HG03159 (cell line): ENCODE data around the gene RBM28.
A peak's percentile ranks its signal among the peaks of the same experiment; 100 is the strongest.

Experiments used
- ATAC-seq: cut with Tn5 transposase; IDR thresholded peaks from one replicate; pipeline ENCODE4 v1.9.1; 2021; ENCODE audit warnings: mild to moderate bottlenecking, moderate library complexity; ENCODE audit not compliant: unreplicated experiment

RBM28 gene

DNA sequence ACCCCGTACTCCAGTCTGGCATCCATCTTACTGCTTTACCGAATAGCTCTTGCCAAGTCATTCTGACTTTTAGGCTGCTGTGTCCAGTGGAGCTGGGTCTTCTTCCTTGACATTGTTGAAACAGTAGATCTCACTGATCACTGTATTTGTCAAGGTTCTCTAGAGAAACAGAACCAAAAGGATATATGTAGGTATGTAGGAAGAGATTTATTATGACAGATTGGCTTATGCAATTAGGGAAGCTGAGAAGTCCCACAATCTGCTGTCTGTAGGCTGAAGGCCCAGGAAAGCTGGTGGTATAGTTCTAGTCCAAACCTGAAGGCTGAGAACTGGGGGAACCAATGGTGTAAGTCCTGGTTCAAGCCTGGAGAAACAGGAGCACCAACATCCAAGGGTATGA lies 29.9 kb upstream of the RBM28 start:
- no peak for ATAC-seq

DNA sequence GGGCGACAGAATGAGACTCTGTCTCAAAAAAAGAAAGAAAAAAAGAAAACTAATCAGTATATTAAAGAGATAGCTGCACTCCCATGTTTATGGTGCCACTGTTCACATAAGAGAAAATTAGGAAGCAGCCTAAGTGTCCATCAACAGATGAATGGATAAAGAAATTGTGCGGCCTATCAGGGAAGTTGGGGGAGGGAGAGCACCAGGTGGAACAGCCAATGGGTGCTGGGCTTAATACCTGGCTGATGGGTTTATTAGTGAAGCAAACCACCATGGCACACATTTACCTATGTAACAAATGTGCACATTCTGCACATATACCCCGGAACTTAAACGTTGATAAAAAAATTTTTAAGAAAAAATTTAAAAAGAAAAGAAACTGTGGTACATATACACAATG lies 26.8 kb upstream of the RBM28 start:
- ATAC-seq, result no peak

DNA sequence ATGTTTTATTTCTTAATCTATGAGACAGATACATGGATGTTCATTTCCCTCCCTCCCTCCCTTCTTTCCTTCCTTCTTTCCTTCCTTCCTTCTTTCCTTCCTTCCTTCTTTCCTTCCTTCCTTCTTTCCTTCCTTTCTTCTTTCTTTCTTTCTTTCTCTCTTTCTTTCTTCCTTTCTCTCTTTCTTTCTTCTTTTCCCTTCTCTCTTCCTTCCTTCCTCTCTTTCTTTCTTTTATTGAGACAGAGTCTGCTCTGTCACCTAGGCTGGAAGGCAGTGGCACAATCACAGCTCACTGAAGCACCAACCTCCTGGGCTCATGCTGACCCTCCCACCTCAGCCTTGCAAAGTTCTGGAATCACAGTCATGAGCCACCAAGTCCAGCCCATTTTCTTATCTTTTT lies 23.3 kb upstream of the RBM28 start:
- ATAC-seq, result no peak

DNA sequence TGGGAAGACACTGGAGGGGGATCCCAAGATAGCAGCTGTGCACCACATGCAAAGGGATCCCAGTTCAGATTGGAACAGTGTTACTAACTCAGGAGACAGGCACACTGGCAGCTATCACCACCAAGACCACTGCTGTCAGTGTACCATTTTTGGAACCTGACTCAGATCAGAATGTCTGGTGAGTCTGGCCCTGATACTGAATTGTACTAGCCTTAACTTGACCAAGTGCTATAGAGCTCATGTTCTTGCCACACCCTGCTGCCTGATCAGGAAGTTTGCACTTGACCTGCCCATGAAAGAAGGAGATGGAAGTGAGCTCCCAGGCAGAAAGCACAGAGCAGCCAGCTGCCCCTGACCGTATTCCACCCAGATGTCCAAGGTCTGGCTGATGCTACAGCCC lies 22.6 kb upstream of the RBM28 start:
- ATAC-seq, result no peak

DNA sequence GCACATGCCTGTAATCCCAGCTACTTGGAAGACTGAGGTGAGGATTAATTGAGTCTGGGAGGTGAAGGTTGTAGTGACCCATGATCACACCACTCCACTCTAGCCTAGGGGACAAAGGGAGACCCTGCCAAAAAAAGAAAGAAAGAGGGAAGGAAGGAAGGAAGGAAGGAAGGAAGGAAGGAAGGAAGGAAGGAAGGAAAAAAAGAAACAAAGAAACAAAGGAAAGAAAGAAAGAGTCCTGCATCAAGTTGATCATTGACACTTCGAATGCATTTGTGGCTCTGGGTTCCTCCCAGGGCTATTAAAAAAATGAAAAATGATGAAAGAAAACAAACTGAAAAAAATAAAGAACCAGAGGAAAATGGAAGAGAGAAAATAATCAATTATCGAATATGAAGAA lies 21.7 kb upstream of the RBM28 start:
- no peak for ATAC-seq

- no peak for ATAC-seq
Observed at GRCh38 chr7:128364166-128364870, 20.6 kb upstream of the RBM28 start.

DNA sequence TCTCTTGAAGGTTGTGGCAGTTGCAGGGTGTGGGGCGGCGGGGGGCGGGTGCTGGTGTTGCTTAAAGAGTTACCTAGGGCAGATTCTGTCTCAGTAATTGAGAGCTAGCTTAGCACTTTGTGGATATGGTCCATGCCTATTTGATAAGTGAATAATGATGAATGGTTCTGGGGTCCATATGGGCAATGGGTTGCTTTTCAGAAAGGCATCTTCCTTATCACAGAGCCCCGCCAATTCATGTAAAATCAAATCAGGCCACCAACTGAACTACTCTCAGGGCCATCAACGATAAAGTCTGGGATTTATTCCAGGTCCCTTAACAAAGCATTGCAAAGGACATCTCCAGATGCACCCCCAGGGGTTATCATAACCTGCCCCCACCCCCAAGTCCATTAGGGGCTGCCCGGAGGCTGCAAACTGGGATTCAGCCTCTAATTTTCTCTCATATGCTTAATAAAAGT lies 19.6 kb upstream of the RBM28 start:
- no peak for ATAC-seq

- no peak for ATAC-seq
Observed at GRCh38 chr7:128362670-128363069, 19.0 kb upstream of the RBM28 start.

DNA sequence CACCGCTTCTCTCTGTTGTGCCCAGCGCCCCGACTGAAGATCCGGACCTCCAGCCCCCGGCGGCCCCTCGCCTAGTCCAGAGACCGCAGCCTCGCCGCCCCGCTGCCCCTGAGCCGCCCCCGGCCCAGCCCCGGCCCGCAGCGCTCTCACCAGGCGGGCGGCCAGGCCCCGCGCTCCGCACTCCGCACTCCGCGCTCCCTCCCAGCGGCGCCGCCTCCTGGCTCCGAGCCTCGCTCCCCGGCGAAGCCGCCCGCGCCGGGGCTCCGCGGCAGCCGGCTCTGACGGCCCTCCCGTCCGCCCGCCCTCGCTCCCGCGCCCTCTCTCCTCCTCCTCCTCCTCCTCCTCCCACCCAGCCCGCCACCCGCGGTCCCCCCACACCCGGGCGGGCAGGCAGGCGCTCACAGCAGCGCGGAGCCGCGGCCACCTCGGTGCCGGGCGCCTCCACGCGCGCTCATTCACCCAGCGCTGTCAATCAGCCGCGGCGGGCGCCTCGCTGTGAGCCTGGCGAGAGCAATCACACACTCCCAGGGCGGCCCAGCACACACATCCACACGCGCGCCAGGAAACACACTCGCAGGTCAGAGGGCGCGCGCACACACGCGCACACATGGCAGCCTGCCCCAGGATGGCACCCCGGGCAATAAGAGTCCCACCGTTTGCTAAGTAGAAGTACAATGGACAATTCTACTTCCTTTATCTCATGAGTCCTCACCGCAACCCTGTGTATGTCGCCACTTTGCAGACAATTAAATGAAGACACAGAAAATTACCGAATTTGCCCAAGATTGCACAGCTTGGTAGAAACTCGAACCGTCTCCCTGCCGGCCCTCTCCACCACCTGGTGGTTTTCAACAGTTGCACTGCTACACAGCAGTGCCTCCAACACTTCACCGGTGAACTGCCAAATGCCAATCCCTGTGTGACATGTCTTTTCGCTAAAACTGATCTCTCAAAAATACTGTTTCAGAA lies 18.0 kb upstream of the RBM28 start, which contains the start of gene PRRT4:
Gene PRRT4, minus strand, starts transcription at position 280 of the 969 bp plus-strand sequence.
- peak; percentile 54 for ATAC-seq

GRCh38 chr7:128360359-128360678 lies 16.6 kb upstream of the RBM28 start:
- no peak for ATAC-seq

- ATAC-seq, result no peak
Observed at GRCh38 chr7:128359939-128360338, 16.2 kb upstream of the RBM28 start.

DNA sequence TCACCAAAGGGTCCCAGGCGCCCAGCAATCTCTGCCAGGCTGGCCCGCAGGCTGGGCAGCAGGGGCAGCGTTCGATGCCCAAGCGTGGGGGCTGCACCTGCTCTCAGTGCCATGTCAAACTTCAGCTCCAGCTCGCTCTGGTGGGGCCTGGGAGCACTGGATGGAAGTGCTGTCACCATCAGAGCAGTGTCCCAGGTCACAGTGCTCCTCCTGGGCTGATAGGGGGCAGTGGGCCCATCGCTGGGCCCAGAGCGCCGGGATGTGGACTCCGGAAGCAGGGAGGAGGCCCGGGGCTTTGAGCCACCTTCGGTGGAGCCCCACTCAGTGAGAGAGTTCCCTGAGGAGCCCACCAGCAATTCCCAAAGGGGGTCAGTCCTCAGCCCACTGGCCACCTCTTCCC lies 15.6 kb upstream of the RBM28 start:
- ATAC-seq, result no peak

DNA sequence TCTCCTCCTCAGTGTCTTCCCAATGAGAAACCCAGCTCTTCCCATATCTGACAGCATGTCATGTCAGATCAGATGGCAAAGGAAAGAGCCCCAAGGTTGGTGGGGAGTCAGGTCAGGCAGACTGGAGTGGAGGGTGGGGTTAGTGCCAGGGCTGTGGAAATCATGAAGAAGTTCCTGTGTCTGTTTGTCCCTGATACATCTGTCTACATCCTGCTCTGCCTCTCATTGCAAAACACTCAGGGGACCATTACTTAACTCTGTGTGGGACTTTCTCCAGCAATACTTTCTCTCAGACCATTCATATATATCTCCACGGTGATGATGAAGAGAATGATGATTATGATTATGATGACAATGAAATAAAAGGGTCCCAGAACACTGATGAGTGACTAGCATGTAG lies 14.5 kb upstream of the RBM28 start:
- no peak for ATAC-seq

- no peak for ATAC-seq
Observed at GRCh38 chr7:128357217-128357613, 13.5 kb upstream of the RBM28 start.

DNA sequence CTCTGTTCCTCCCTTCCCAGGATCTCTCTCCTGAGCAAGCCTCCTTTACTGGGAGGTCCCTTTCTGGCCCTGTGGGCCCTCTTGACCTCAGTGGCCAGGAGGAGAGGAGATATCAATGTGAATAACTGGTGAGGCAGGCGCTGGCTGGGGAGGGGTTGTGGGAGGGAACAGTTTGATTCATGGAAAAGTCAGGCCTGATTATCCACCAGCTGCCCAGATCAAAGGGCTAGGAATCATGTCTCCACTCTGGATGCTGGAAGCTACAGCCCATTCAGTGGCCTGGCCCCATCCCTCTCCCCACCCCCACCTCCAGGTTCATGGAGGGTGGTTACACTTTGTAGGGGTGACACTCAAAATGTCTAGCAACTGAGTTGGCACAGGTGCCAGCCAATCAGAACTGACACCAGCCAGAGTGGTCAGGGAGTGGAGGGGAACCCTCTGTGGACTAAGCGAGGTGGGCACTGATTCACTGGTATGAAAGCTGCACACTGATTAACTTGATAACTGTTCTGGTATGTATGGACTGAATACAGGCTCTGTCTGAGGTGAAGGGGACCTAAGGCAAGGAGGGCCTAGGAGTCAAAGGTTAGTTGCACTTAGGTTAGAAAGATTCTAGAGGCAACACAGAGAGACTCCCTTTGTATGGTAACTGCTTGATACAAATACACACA lies 13.0 kb upstream of the RBM28 start:
- no peak for ATAC-seq

DNA sequence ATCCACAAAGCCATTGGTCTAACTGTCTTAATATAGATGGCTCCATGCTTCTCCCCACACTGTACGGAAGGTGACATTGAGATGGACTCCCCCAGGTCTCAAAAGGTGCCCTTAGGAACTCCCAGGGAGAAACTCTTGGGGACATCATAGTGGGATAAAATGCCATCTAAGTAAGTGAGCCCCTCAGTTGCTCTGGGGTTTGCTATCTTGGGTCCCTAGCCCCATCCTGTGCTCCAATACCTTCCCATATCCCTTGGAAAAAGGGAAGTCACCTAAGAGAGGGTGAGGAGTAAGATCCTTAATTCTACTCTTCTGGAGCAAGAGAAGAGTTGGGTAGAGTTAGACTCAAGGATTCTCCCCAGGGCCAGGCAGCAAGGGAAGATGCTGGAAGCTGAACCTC lies 9.9 kb upstream of the RBM28 start:
- ATAC-seq, result no peak

DNA sequence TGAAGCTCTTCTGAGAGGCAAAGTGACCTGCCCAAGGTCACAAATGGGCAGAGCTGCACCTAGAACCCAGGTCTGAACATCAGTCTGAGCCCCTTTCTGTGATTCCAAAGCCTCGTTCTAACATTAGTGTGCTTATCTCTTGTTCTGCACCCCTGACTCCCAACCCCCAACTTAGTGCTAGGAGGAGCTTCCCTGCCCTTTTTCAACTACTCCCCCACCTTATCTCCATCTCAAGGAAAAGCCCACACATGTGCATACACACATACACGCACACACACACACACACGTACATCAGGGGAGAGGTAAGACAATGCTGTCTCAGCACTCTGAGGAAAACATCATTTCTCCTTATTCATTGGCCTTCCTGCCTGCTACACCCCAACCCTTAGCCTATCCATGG lies 9.5 kb upstream of the RBM28 start:
- ATAC-seq, result no peak

DNA sequence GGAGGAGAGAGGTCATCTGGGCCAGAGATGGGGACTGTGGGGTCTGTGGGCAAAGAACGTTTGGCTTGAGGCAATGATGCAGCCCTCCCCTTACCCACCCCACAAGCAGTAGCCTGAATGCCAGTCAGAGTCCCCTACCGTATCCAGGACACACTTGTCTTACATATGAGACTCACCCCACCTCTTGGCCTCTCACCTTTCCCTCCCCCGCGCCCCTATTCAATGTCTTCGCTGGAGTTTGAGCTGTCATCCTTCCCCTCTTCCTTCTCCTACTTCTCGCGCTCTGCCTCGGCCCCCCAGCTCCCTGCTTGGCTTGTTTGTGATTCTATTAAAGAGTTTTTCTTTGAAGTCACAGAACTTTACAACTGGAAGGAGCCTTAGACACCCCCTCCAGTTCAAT lies 8.9 kb upstream of the RBM28 start:
- ATAC-seq, result no peak

DNA sequence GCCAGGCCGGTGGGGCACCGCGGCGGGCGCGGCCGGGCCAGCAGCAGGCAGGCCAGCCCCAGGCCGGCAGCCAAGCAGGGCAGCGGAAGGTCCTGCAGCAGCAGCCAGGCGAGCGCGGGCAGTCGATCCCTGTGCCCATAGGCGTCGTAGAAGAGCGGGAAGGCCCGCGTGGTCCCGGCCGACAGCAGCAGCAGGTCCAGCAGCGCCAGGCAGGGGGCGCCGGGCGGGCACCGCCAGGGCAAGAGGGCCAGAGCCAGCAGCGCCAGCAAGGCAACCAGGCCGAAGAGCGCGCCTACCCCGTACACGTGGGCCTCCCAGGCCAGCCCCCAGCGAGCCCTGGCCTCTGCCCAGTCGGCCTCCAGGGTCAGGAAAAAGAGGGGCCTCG lies 8.4 kb upstream of the RBM28 start:
- ATAC-seq, result no peak

- ATAC-seq, result no peak
Observed at GRCh38 chr7:128351296-128352152, 7.8 kb upstream of the RBM28 start.
